Activated gamma-delta T cell (primary cell): Measurements from ENCODE around the gene LTB4R2.
"Not testable (repeated sequence)": the region's sequence is repeated elsewhere in the genome, so short reads cannot be mapped to it uniquely, and the experiment has no call there.

Experiments
- DNase-seq: peaks from one replicate; lab custom pipeline; 2025; lab: John Stamatoyannopoulos, UW

Gene LTB4R2

GRCh38 chr14:24340606-24341005 is 30.7 kb downstream of the LTB4R2 start:
- DNase-seq, result no peak

GRCh38 chr14:24342889-24343288 is 32.9 kb downstream of the LTB4R2 start:
- no peak for DNase-seq

DNA sequence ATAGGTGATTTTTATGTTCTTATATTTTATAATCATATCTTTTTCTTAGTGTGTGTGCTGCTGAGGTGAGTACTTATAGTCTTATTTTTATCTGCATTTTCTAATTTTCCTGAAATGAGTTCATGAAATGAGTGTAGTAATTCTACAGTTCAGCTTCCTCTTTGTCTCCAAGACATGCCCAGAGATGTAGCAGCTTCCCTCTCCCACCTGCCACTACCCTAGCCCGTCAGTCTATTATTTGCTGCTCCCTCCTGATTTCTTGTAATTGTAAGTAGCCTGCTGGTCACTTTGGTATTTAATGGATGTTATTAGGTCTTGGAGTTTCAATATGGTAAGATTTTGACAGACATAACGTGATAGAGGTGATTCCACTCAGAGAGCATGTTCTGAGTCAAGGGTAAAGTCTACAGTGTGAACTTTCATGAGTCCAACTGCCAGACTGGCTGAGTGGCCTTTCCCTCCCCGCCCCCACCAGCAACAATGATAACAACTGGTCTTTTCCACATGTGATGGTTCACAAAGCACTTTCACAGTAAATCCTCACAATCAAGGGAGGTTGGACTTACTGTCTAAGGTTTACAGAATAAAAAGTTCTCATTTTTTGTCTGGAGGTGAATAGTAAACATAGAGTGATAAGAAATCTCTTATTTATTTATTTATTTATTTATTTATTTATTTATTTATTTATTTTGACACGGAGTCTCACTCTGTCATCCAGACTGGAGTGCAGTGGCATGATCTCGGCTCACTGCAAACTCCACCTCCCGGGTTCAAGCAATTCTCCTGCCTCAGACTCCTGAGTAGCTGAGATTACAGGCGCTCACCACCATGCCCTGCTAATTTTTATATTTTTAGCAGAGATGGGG is 34.1 kb downstream of the LTB4R2 start:
- DNase-seq, result no peak

- no peak for DNase-seq
Observed at GRCh38 chr14:24347134-24347533, 37.2 kb downstream of the LTB4R2 start.

GRCh38 chr14:24348186-24348585 is 38.2 kb downstream of the LTB4R2 start:
- DNase-seq, result no peak

- no peak for DNase-seq
Observed at GRCh38 chr14:24349742-24350141, 39.8 kb downstream of the LTB4R2 start.

- no peak for DNase-seq
Observed at GRCh38 chr14:24351517-24351916, 41.6 kb downstream of the LTB4R2 start.

DNA sequence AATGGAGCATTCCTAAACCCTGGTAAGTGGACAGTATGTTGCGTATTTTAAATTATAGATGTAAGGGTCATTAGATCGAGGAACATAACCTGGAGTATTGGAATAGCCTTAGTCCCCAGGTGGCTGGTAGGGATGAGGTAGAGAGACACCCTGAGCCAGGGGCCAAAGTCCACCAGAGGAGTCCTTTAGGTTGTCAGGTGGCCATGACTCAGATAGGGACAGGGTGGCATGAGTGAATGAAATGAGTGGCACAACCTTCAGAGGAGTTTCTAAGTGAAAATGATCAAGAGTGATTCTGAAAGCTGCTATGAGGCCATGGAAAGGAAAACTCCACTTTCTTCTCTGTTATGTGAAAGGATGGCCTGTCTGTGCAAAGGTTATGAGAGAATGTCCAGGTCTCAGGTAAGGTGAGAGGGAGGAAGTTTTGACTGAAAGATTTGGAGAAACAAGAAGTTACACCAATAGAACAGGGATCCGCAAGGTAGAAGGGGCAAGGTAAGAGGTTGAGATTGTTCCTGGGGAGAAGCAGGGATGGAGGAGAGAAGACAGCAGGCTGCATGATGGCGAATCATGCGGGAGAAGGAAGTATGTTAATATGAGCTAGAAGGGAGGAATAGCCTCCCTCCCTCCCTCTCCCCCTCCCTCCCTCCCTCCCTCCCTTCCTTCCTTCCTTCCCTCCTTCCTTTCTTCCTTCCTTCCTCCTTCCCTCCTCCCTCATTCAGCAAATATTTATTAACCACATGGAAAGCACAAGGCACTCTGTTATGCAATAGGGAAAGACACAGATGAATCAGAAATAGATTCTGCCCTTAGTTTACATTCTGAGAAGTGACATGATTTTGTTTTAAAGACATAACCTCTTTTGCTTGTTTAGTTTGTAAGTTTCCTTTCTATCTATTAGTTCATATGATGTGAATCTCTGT is 43.9 kb downstream of the LTB4R2 start:
- no peak for DNase-seq

DNA sequence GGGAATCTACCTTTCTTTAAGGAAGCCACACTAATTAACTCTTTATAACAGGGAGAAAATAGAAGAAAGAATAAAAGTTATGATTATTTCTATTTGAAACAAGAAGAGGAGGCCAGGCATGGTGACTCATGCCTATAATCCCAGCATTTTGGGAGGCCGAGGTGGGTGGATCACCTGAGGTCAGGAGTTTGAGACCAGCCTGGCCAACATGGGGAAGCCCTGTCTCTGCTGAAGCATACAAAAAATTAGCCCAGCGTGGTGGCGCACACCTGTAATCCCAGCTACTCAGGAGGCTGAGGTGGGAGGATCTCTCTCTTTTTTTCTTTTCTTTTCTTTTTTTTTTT is 44.5 kb downstream of the LTB4R2 start:
- not testable (repeated sequence) for DNase-seq

DNA sequence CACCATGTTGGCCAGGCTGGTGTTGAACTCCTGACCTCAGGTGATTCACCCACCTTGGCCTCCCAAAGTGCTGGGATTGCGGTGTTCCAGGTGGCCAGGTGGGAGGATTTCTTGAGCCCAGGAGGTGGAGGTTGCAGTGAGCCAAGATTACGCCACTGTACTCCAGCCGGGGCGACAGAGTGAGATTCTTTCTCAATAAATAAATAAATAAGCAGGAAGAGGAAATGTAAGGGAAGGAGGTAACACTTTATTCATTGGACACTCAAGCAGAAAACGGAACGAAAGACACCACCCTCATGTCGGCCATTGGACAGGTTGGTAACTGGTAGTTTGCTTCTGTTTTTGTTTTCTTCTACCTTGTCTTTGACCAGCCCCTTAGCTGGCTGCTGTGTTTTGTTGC is 45.1 kb downstream of the LTB4R2 start:
- no peak for DNase-seq

- DNase-seq, result no peak
Observed at GRCh38 chr14:24356208-24356607, 46.3 kb downstream of the LTB4R2 start.

GRCh38 chr14:24360281-24360680 is 50.3 kb downstream of the LTB4R2 start:
- no peak for DNase-seq

GRCh38 chr14:24361326-24361725 is 51.4 kb downstream of the LTB4R2 start:
- DNase-seq, result no peak
